DMS53 (cell line): ENCODE measurements around the gene TRIM54.
A peak's percentile ranks its signal among the peaks of the same experiment; 100 is the strongest.
"Not testable (repeated sequence)": the region's sequence is repeated elsewhere in the genome, so short reads cannot be mapped to it uniquely, and the experiment has no call there.

Experiments used
- DNase-seq: peaks from one replicate; lab custom pipeline; 2025; lab: John Stamatoyannopoulos, UW

TRIM54 gene

GRCh38 chr2:27256855-27257454 is 25.3 kb upstream of the TRIM54 start:
- no peak for DNase-seq

DNA sequence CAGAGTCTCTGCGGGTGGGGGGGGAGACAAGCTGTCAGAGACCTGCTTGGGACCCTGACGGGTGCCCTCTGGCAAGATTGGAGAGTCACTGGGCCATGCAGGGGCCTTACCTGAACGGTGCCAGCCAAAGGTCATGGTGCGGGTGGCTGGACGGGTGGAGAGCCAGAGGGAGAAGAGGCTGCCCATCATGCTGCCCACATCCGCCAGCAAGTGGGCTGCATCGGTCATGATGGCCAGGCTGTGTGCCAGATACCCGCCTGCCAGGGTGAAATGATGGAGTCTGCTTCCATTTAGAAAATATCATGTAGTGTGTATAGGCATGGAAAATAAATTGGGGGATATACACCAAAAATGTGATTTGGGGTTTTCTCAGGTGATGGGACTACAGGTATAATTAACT is 24.2 kb upstream of the TRIM54 start:
- DNase-seq: no peak

- DNase-seq: no peak
Measured at GRCh38 chr2:27261241-27261925, 20.8 kb upstream of the TRIM54 start.

DNA sequence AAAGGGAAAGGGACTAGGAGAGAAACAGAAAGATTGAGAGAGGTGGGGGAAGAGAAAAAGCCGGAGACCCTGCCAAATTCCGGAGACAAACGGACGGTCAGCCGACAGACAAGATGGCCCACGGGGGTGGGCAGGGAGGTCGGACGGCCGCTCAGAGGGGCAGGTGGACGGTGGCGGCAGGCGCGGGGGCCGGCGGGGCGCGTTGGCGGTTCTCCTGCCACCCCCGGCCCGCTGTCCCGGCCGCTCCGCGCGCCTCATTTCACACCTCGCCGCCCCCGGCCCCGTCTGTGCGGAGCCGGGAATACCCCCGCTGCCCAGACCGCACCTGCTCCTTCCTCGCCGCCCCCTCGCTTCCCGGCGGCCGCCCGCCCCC is 20.3 kb upstream of the TRIM54 start:
- DNase-seq: no peak

DNA sequence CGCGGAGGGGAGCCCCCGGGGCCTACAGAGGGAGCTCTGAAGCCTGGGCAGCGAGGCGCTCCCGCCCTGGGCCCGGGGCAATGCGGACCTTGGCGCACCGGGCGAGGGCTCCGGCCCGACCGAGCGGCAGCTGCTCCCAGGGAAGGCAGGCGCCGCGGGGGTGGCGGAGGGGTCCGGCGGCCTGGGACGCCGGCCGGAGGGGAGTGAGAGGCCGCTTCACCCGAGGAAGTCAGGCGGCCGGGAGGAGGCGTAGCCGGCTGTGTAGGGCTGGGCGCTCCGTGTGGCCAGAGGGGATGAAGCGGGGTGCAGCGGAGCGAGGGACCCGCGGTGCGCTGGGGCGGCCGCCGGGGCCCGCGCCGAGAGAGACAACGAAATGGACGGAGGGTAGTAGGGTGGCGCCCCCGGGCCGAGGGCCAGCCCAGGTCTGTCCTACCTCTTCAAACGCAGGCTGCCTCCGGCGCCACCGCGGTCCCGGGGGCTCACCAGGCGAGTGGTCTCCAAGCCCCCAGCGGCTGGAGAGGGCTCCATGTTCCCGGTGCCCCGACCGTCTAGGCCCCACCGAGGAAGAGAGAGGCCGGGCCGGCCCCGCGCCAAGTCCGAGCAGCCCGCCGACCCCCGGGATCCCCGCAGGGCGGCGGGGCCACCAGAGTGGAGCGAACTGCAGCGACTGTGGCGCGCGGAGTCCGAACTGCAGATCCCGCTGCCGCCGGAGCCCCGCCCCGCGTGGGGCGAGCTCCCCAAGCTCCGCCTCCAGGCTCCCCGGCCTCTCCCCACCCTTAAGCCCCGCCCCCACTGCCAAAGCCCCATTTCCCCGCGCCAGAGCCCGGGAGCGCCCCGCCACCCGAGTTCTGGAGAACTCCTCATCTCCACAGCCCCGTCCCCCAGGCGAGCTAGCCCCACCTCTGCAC is 19.6 kb upstream of the TRIM54 start, which contains the start of gene SLC30A3:
SLC30A3 (minus strand) TSS at position 669 of the 908 bp plus-strand sequence; CDS start at position 528, 141 bp downstream.
- DNase-seq: peak; percentile 53

GRCh38 chr2:27263287-27264252 is 18.7 kb upstream of the TRIM54 start:
- peak; percentile 51 for DNase-seq

- DNase-seq: peak; percentile 59
Measured at GRCh38 chr2:27264253-27264752, 17.9 kb upstream of the TRIM54 start.

DNA sequence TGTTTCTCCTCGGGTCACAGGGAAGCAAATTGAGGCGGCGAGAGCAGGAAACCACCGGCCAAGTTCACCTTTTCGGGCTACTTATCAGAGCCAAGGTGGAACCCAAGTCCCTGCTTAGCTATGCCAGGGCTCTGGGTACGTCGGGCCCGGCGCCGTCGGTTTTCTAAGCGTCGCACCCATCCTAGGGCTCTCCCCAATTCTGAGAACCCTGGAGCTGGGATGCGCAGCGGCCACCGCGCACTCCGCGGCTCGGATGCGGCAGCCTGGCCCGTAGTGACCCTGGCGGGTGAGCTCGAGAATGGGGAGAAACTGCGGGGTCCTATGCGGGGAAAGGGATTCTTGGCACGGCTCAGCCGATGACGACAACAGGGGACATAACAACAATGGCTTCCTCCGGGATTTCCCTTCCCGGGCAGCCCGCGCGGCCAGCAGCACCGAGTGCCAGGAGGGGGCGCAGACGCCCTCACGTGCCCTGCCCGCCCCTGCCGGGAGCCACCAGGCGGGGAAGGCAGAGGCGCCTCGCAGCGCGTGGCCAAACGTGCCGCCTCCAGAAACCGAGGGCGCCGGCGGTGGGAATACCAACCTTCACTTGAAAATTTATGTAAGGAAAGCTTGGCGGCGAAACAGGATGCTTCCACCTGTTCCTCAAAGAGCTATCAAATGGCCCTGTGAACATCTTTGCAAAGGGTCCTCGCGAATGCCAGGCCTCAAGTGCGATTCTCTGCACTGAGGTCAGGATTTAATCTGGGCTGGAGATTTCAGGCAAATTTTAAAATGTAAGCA is 17.3 kb upstream of the TRIM54 start:
- peak; percentile 82 for DNase-seq

GRCh38 chr2:27265536-27265870 is 16.7 kb upstream of the TRIM54 start:
- DNase-seq: no peak

- DNase-seq: not testable (repeated sequence)
Measured at GRCh38 chr2:27268296-27268695, 13.9 kb upstream of the TRIM54 start.

- no peak for DNase-seq
Measured at GRCh38 chr2:27270131-27270530, 12.1 kb upstream of the TRIM54 start.

DNA sequence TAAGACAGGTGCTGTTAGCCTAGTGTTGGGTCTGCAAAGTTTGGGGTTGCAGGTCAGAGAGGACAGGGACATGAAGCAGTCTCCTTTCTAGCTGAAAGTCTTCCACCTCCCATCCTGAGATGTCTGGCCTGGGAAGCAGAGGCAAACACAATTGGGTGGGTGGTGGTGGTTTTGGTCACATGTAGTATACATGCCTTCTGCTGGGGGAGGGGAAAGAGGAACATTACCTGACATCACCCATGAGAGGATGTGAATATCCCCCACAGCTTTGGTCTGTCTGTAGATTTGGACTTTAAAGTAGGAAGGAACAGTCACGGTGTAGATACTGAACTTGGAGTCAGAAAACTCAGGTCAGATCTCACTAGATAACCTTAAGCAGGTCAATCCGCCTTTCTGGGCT is 11.6 kb upstream of the TRIM54 start:
- no peak for DNase-seq

DNA sequence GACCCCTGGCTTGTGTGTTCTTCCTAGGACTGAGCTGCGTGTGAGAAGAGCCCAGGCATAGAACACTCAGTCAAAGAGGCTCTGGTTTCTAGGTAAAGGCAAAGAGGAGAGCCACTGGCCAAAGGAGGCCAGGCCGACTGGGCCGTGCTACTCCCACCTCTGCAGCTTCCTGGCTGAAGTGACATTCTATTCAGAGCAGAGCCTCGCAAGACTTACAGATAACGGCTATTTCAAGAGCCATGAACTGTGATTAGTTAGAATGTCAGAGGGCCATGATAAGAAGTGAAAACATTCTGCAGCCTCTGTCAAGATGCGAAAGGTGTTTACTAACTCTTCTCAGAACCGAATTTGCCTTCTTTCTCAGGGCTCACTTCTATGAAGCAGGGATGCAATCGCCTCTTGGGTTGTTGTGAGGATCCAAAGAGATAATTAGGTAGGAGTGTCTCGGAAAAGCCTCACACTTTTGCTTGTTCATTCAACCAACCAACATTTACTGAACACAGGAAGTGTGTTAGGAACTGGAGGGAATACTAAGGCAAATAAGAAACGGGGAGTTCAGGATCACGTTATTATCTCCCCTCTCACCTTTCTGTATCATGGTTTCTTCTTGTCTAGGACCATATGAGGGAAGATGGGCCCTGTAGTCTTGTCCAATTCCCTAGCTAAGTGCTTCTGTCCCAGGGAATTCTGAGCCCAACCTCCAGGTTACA is 10.4 kb upstream of the TRIM54 start:
- no peak for DNase-seq

- DNase-seq: not testable (repeated sequence)
Measured at GRCh38 chr2:27272537-27273522, 9.4 kb upstream of the TRIM54 start.

GRCh38 chr2:27275211-27276150 is 6.7 kb upstream of the TRIM54 start, which contains the start of gene DNAJC5G:
TSS of gene DNAJC5G (plus strand) at chr2:27275433. CDS start at chr2:27276729, 1,296 bp downstream.
- DNase-seq: no peak

DNA sequence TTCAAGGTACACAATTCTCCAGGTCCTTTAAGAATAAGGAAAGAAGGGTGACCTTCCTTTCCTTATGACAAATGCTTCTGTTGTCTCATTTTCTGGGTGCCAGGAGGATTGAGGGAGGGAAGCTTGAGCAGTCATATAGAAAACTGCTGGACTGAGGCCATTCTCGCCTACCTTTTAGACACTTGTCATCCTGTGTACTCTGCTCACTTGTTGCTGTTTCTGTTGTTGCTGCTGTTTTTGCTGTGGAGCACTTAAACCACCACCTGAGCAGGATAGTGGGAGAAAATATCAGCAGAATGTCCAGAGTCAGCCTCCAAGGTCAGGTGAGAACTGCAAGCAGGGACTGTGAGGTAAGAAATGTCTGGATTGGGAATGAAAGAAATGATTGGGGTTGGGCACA is 4.2 kb upstream of the TRIM54 start:
- DNase-seq: no peak

GRCh38 chr2:27280826-27281225 is 1.4 kb upstream of the TRIM54 start:
- DNase-seq: no peak

- DNase-seq: no peak
Measured at GRCh38 chr2:27281442-27281841, 787 bp upstream of the TRIM54 start.
